GM21526 (cell line): Measurements from ENCODE around the gene PAN2.
"Not testable (repeated sequence)": the region's sequence is repeated elsewhere in the genome, so short reads cannot be mapped to it uniquely, and the experiment has no call there.

Source experiments
- ATAC-seq: cut with Tn5 transposase; IDR thresholded peaks from one replicate; pipeline ENCODE4 v1.9.1; 2021; ENCODE audit warnings: moderate library complexity; ENCODE audit not compliant: unreplicated experiment, low FRiP score

PAN2 gene

GRCh38 chr12:56272468-56272867, 61.3 kb downstream of the PAN2 start:
- not testable (repeated sequence) for ATAC-seq

DNA sequence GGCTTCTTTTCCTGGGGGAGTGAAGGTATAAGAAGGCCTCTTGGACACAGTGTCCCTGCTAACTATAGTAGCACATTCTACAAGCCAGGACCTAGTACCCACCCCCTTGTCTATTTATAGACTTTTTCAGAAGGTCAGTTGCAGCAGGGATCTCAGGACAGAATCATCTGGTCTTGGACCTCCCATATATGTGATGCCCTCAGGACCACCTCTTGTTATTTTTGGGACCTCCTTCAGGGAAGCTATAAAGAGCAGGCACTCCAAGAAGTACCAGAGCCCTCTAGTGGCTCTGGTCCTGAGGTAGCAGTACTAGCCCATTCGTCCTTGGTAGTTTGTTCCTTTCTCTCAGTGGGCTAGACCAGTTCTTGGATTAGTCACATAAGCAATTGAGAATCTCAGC, 62.8 kb downstream of the PAN2 start:
- no peak for ATAC-seq

- ATAC-seq: no peak
These were observed 66.2 kb downstream of the PAN2 start for GRCh38 chr12:56267443-56268071.

DNA sequence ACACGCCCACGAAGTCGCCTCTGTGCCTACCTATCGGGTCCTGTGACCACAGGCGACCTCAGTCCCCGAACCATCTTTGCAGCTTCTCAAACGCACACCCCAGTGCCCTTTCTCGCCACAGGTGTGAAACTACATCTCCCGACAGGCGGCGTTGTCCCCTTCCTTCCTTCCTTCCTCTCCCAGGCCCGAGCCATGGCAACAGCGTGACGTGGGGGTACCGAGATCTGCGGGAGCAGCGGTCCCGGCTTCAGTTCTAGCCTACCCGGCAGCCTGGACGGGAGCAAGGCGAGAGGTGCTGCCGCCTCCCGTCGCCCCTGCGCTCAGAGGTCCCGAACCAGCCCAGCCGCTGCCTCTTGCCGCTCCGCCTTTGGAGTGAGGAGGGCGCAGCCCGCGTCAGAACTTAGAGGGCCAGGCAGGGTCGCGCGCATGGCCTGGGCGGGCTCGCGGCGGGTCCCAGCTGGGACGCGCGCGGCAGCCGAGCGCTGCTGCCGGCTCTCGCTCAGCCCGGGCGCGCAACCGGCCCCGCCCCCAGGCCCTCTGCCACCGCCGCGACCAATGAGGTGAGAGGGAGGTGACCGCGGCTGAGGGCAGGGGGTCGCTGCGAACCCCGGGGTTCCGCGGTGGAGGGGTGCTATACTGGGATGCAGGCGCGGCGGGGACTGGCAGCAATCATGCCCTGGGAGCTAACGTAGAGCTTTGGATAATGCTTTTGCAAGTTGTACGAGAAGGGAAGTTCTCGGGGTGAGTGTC, 66.9 kb downstream of the PAN2 start, which contains the start of gene COQ10A:
Gene COQ10A, plus strand, starts transcription at position 250 of the 750 bp plus-strand sequence. Its CDS starts 177 bp downstream, at position 427.
- ATAC-seq: peak; percentile 84
